HepG2 (cell line): ENCODE results near the gene LCORL. TPM values are rescaled to one million over a fixed set of nuclear protein-coding genes. Genes with fewer than 3 reads are reported as not detected.

Source experiments
- AGO1 ChIP-seq: fragments of 200-400 bp; formaldehyde crosslinking; IDR thresholded peaks from 2 replicates; pipeline ENCODE4 v1.6.1; 2017; ENCODE audit warnings: mild to moderate bottlenecking, low read depth, low read length, moderate library complexity; ENCODE audit not compliant: poor library complexity, severe bottlenecking
- BORCS8-MEF2B ChIP-seq: sonication (generic); formaldehyde crosslinking; IDR thresholded peaks from 2 replicates; pipeline ENCODE4 v1.8.0; 2022; ENCODE audit warnings: mild to moderate bottlenecking, missing genetic modification reagents
- CREB1 ChIP-seq, 2 experiments: fragments of 450-650 bp in 1 of 2; IDR thresholded peaks; 2 replicates each; pipeline ENCODE4 v1.6.1; 2016 to 2017; ENCODE audit warnings: control low read depth in 1 of 2, mild to moderate bottlenecking in 1 of 2, missing compliant biosample characterization in 1 of 2, missing genetic modification characterization in 1 of 2
- HOXA3 ChIP-seq: sonication (generic); formaldehyde crosslinking; IDR thresholded peaks from 2 replicates; pipeline ENCODE4 v1.5.0; 2020; ENCODE audit warnings: missing genetic modification reagents
- JARID2 ChIP-seq: sonication (generic); formaldehyde crosslinking; IDR thresholded peaks from 2 replicates; pipeline ENCODE4 v1.8.1; 2023; ENCODE audit warnings: missing genetic modification reagents, inconsistent platforms; ENCODE audit not compliant: insufficient replicate concordance
- RAD21 ChIP-seq: fragments of 450-650 bp; formaldehyde crosslinking; IDR thresholded peaks from 2 replicates; pipeline ENCODE4 v1.5.0; 2020; ENCODE audit warnings: mild to moderate bottlenecking
- RFX3 ChIP-seq: IDR thresholded peaks from 2 replicates; pipeline ENCODE4 v1.6.1; 2016; ENCODE audit warnings: missing biosample characterization, missing genetic modification reagents
- RFXAP ChIP-seq: sonication (generic); formaldehyde crosslinking; IDR thresholded peaks from 2 replicates; pipeline ENCODE4 v1.4.0; 2020; ENCODE audit warnings: missing genetic modification reagents, borderline replicate concordance
- SAFB2 ChIP-seq: sonication (generic); formaldehyde crosslinking; IDR thresholded peaks from 2 replicates; pipeline ENCODE4 v1.5.1; 2020; ENCODE audit warnings: missing genetic modification reagents, low read depth, mild to moderate bottlenecking, borderline replicate concordance
- SP4 ChIP-seq: sonication (generic); formaldehyde crosslinking; IDR thresholded peaks from 2 replicates; pipeline ENCODE4 v1.8.1; 2023; ENCODE audit warnings: mild to moderate bottlenecking, missing genetic modification reagents
- THYN1 ChIP-seq: sonication (generic); formaldehyde crosslinking; IDR thresholded peaks from 2 replicates; pipeline ENCODE4 v1.8.1; 2023; ENCODE audit warnings: low read depth, mild to moderate bottlenecking, moderate library complexity, missing genetic modification reagents, borderline replicate concordance
- ZFY ChIP-seq: sonication (generic); formaldehyde crosslinking; IDR thresholded peaks from 2 replicates; pipeline ENCODE4 v1.4.0; 2020; ENCODE audit warnings: missing genetic modification reagents
- ZNF225 ChIP-seq: sonication (generic); formaldehyde crosslinking; IDR thresholded peaks from 2 replicates; pipeline ENCODE4 v1.4.0; 2020; ENCODE audit warnings: mild to moderate bottlenecking, missing genetic modification reagents
- ZNF260 ChIP-seq: sonication (generic); formaldehyde crosslinking; IDR thresholded peaks from 2 replicates; pipeline ENCODE4 v1.4.0; 2020; ENCODE audit warnings: missing genetic modification reagents, low read depth, mild to moderate bottlenecking, borderline replicate concordance
- ZNF30 ChIP-seq: sonication (generic); formaldehyde crosslinking; IDR thresholded peaks from 2 replicates; pipeline ENCODE4 v1.5.0; 2020; ENCODE audit warnings: mild to moderate bottlenecking, missing genetic modification reagents
- ZNF317 ChIP-seq: sonication (generic); formaldehyde crosslinking; IDR thresholded peaks from 2 replicates; pipeline ENCODE4 v1.5.0; 2020; ENCODE audit warnings: mild to moderate bottlenecking, missing genetic modification reagents
- ZNF749 ChIP-seq: sonication (generic); formaldehyde crosslinking; IDR thresholded peaks from 2 replicates; pipeline ENCODE4 v1.8.0; 2022; ENCODE audit warnings: mild to moderate bottlenecking, missing genetic modification reagents, moderate library complexity, borderline replicate concordance
- ZNF761 ChIP-seq: sonication (generic); formaldehyde crosslinking; conservative IDR thresholded peaks from 2 replicates; pipeline ENCODE4 v1.4.0; 2020; ENCODE audit warnings: mild to moderate bottlenecking, missing genetic modification reagents
- polyA plus RNA-seq, 8 experiments: library from polyadenylated mRNA; depleted of rRNA in 3 of 8; stranded (reverse) in 7 of 8; unstranded in 1 of 8; fragments of >200 nt; fragmentation: Illumina TruSeq in 4 of 8; extraction: Trizol in 4 of 8; gene quantifications; 2 replicates each; pipeline versions ENCODE4 v1.2.1 to v1.2.3, GENCODE V29; 2011 to 2016; ENCODE audit warnings: low read depth in 4 of 8, missing spikeins in 1 of 8, mixed read lengths in 1 of 8; ENCODE audit not compliant: insufficient read depth in 1 of 8
- total RNA-seq, 5 experiments: library from RNA; depleted of rRNA; stranded (reverse); fragments of >200 nt; fragmentation: Illumina TruSeq; extraction: Trizol; gene quantifications; 2 replicates each; pipeline ENCODE4 v1.2.3, GENCODE V29; 2016; ENCODE audit warnings: low read depth in 1 of 5
- TF ChIP-seq, protein P1 (sequence below): sonication (generic); formaldehyde crosslinking; IDR thresholded peaks from 2 replicates; pipeline ENCODE4 v1.5.0; 2020; ENCODE audit warnings: missing genetic modification reagents
- TF ChIP-seq, protein P2 (sequence below): IDR thresholded peaks from 2 replicates; pipeline ENCODE4 v1.6.1; 2016; ENCODE audit warnings: low read depth, borderline replicate concordance
- TF ChIP-seq, protein P3 (sequence below): sonication (generic); formaldehyde crosslinking; IDR thresholded peaks from 2 replicates; pipeline ENCODE4 v1.4.0; 2020; ENCODE audit warnings: missing genetic modification reagents
- TF ChIP-seq, protein P4 (sequence below): sonication (generic); formaldehyde crosslinking; IDR thresholded peaks from 2 replicates; pipeline ENCODE4 v1.5.0; 2020; ENCODE audit warnings: mild to moderate bottlenecking, missing genetic modification reagents, borderline replicate concordance

Gene LCORL
- total and polyA plus RNA-seq, 2 of the 13 experiments (the other 11 are each of a cell fraction or from before 2014, with no cell fraction given), result 5.3 to 14.5 TPM

DNA sequence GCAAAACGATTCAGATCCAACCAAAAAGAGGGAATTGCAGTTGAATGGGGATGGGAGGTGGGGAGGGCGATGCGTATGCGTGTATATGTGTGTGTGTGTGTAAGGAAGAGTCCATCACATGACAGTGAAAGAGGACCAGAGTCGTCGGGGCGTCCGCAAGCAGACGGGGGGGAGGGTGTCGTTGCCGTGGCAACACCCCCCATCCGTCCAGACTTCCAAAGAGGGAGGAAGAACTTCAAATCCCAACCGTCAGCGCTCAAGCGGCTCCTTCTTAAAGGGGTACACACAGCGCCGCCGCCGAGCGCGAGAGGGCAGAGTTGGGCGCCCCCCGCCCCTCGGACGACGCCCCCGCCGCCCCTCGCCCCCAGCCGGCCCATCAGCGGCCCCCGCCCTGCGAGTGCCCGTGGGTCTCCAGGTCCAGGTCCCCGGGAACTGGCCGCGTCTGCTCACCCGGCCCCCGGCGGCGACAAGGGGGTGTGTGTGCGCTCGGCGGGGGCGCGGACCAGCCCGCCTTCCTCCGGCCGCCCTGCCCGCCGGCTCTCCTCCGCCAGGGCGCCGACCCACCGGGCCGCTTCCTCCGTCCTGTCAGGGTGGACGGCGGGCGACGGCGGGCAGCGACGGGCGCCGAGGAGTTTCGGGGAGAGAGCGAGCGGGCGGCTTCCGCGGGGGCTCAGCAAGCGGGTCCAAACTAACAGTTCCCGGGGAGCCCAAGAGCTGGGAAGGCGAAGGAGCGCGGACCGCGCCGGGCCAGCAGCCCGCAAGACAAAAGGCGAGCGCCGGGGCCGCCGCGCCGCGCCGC, 685 bp downstream of the LCORL start (continued):
- TF ChIP-seq, protein P1, sequence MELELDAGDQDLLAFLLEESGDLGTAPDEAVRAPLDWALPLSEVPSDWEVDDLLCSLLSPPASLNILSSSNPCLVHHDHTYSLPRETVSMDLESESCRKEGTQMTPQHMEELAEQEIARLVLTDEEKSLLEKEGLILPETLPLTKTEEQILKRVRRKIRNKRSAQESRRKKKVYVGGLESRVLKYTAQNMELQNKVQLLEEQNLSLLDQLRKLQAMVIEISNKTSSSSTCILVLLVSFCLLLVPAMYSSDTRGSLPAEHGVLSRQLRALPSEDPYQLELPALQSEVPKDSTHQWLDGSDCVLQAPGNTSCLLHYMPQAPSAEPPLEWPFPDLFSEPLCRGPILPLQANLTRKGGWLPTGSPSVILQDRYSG (CRISPR knock-in tag), result no peak
- TF ChIP-seq JARID2 (CRISPR knock-in tag) (no peak), CREB1 (IDR thresholded peaks at IDR 0.05) (no peak), CREB1 (CRISPR knock-in tag; IDR thresholded peaks at IDR 0.05) (no peak), ZNF260 (CRISPR knock-in tag) (no peak), ZNF30 (CRISPR knock-in tag) (no peak), ZNF761 (CRISPR knock-in tag) (0 out of 2 replicates have a peak, but pooled peaks have one; percentile 54), ZNF749 (CRISPR knock-in tag) (no peak), ZNF225 (CRISPR knock-in tag) (no peak), ZNF317 (no peak), RFX3 (CRISPR knock-in tag) (peak; percentile 81), SP4 (CRISPR knock-in tag) (0 out of 2 replicates have a peak, but pooled peaks have one; percentile 58), HOXA3 (CRISPR knock-in tag) (no peak), THYN1 (CRISPR knock-in tag) (no peak), AGO1 (no peak), ZFY (0 out of 2 replicates have a peak, but pooled peaks have one; percentile 40), SAFB2 (CRISPR knock-in tag) (0 out of 2 replicates have a peak, but pooled peaks have one; percentile 15), RAD21 (CRISPR knock-in tag) (peak; percentile 15; the same call in 1 of the 2 replicates), RFXAP (CRISPR knock-in tag) (no peak), BORCS8-MEF2B (CRISPR knock-in tag) (no peak)
- TF ChIP-seq, protein P2, sequence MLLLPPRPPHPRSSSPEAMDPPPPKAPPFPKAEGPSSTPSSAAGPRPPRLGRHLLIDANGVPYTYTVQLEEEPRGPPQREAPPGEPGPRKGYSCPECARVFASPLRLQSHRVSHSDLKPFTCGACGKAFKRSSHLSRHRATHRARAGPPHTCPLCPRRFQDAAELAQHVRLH, result no peak
- TF ChIP-seq, protein P3, sequence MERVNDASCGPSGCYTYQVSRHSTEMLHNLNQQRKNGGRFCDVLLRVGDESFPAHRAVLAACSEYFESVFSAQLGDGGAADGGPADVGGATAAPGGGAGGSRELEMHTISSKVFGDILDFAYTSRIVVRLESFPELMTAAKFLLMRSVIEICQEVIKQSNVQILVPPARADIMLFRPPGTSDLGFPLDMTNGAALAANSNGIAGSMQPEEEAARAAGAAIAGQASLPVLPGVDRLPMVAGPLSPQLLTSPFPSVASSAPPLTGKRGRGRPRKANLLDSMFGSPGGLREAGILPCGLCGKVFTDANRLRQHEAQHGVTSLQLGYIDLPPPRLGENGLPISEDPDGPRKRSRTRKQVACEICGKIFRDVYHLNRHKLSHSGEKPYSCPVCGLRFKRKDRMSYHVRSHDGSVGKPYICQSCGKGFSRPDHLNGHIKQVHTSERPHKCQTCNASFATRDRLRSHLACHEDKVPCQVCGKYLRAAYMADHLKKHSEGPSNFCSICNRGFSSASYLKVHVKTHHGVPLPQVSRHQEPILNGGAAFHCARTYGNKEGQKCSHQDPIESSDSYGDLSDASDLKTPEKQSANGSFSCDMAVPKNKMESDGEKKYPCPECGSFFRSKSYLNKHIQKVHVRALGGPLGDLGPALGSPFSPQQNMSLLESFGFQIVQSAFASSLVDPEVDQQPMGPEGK (CRISPR knock-in tag), result peak; percentile 90
- TF ChIP-seq, protein P4, sequence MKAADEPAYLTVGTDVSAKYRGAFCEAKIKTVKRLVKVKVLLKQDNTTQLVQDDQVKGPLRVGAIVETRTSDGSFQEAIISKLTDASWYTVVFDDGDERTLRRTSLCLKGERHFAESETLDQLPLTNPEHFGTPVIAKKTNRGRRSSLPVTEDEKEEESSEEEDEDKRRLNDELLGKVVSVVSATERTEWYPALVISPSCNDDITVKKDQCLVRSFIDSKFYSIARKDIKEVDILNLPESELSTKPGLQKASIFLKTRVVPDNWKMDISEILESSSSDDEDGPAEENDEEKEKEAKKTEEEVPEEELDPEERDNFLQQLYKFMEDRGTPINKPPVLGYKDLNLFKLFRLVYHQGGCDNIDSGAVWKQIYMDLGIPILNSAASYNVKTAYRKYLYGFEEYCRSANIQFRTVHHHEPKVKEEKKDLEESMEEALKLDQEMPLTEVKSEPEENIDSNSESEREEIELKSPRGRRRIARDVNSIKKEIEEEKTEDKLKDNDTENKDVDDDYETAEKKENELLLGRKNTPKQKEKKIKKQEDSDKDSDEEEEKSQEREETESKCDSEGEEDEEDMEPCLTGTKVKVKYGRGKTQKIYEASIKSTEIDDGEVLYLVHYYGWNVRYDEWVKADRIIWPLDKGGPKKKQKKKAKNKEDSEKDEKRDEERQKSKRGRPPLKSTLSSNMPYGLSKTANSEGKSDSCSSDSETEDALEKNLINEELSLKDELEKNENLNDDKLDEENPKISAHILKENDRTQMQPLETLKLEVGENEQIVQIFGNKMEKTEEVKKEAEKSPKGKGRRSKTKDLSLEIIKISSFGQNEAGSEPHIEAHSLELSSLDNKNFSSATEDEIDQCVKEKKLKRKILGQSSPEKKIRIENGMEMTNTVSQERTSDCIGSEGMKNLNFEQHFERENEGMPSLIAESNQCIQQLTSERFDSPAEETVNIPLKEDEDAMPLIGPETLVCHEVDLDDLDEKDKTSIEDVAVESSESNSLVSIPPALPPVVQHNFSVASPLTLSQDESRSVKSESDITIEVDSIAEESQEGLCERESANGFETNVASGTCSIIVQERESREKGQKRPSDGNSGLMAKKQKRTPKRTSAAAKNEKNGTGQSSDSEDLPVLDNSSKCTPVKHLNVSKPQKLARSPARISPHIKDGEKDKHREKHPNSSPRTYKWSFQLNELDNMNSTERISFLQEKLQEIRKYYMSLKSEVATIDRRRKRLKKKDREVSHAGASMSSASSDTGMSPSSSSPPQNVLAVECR, result peak; percentile 49; the same call in 1 of the 2 replicates
